ENCODE results near the gene LAT. TPM values are rescaled to one million over a fixed set of nuclear protein-coding genes. Genes with fewer than 3 reads are reported as not detected.

Gene LAT
- total RNA-seq, 1 donor from 2014 or later = not detected

GRCh38 chr16:28986492-28986891, 1.6 kb downstream of the LAT start:
- Mint-ChIP-seq H3K9me3 (no peaks in the 10 kb centered on the region), H3K36me3 (peaks cover 8% of the 10 kb centered on the region), H3K27ac (no peak overlapping the region), H3K4me1 (no peaks in the 10 kb centered on the region), H3K4me3 (no peak overlapping the region), H3K27me3 (ENCODE audit: insufficient read depth, low read depth) (peaks cover 2% of the 10 kb centered on the region)
- no peaks in the 10 kb centered on the region for H3K36me3 ChIP-seq
- no peak for TF ChIP-seq CTCF (IDR thresholded peaks at IDR 0.05)
- no peak for TF ChIP-seq EZH2 (IDR thresholded peaks at IDR 0.05)
- no peak for TF ChIP-seq EZH2phosphoT487 (IDR thresholded peaks at IDR 0.05)
- H3F3A ChIP-seq (ENCODE audit: low read depth) = no peaks in the 10 kb centered on the region
- no peak for DNase-seq (ENCODE audit: low spot score)
- no peaks in the 10 kb centered on the region for H3K79me2 ChIP-seq (ENCODE audit: low read depth)
- H3K27ac ChIP-seq = no peak overlapping the region
- no peaks in the 10 kb centered on the region for H3K9me3 ChIP-seq (ENCODE audit: low read depth)
- no peaks in the 10 kb centered on the region for H3K27me3 ChIP-seq
- H3K4me2 ChIP-seq = no peak overlapping the region
- no peak overlapping the region for H2AFZ ChIP-seq (replicated peaks)
- no peaks in the 10 kb centered on the region for H3K4me1 ChIP-seq
- no peaks in the 10 kb centered on the region for H4K20me1 ChIP-seq (ENCODE audit: low read depth)
- H3K9ac ChIP-seq = no peak overlapping the region
- no peak overlapping the region for H3K4me3 ChIP-seq

GRCh38 chr16:28987170-28987853, 2.5 kb downstream of the LAT start:
- H3K27me3 ChIP-seq = no peaks in the 10 kb centered on the region
- no peak overlapping the region for H3K4me2 ChIP-seq
- H3K4me3 ChIP-seq = no peak overlapping the region
- no peaks in the 10 kb centered on the region for H3K79me2 ChIP-seq (ENCODE audit: low read depth)
- Mint-ChIP-seq H3K4me1 (no peaks in the 10 kb centered on the region), H3K4me3 (no peak overlapping the region), H3K27me3 (ENCODE audit: insufficient read depth, low read depth) (peaks cover 2% of the 10 kb centered on the region), H3K36me3 (peaks cover 8% of the 10 kb centered on the region), H3K9me3 (no peaks in the 10 kb centered on the region), H3K27ac (no peak overlapping the region)
- no peaks in the 10 kb centered on the region for H3K36me3 ChIP-seq
- H3K9ac ChIP-seq = no peak overlapping the region
- no peaks in the 10 kb centered on the region for H3F3A ChIP-seq (ENCODE audit: low read depth)
- DNase-seq (ENCODE audit: low spot score) = no peak
- H3K9me3 ChIP-seq (ENCODE audit: low read depth) = no peaks in the 10 kb centered on the region
- no peak overlapping the region for H3K27ac ChIP-seq
- H2AFZ ChIP-seq (replicated peaks) = no peak overlapping the region
- TF ChIP-seq EZH2phosphoT487 (IDR thresholded peaks at IDR 0.05) (no peak), CTCF (IDR thresholded peaks at IDR 0.05) (no peak)
- no peaks in the 10 kb centered on the region for H3K4me1 ChIP-seq
- no peaks in the 10 kb centered on the region for H4K20me1 ChIP-seq (ENCODE audit: low read depth)

GRCh38 chr16:28989363-28989762, 4.5 kb downstream of the LAT start:
- Histone ChIP-seq H3K9me3 (ENCODE audit: low read depth) (no peaks in the 10 kb centered on the region), H3K9ac (no peak overlapping the region), H2AFZ (replicated peaks) (no peak overlapping the region), H3K4me2 (no peak overlapping the region), H3F3A (ENCODE audit: low read depth) (no peaks in the 10 kb centered on the region), H3K27ac (no peak overlapping the region), H4K20me1 (ENCODE audit: low read depth) (no peaks in the 10 kb centered on the region), H3K79me2 (ENCODE audit: low read depth) (no peaks in the 10 kb centered on the region), H3K4me3 (no peak overlapping the region), H3K4me1 (no peaks in the 10 kb centered on the region), H3K36me3 (no peaks in the 10 kb centered on the region), H3K27me3 (no peaks in the 10 kb centered on the region)
- no peak for DNase-seq (ENCODE audit: low spot score)
- no peak for TF ChIP-seq EZH2 (IDR thresholded peaks at IDR 0.05)
- TF ChIP-seq CTCF (IDR thresholded peaks at IDR 0.05) = no peak
- TF ChIP-seq EZH2phosphoT487 (IDR thresholded peaks at IDR 0.05) = no peak
- no peak overlapping the region for H3K4me3 Mint-ChIP-seq
- peaks cover 2% of the 10 kb centered on the region for H3K27me3 Mint-ChIP-seq (ENCODE audit: insufficient read depth, low read depth)
- no peaks in the 10 kb centered on the region for H3K9me3 Mint-ChIP-seq
- H3K4me1 Mint-ChIP-seq = no peaks in the 10 kb centered on the region
- H3K36me3 Mint-ChIP-seq = peaks cover 2% of the 10 kb centered on the region
- H3K27ac Mint-ChIP-seq = no peak overlapping the region

Data from neural progenitor cell (in vitro differentiated cells).